MCF 10A (cell line): ENCODE measurements around the gene CSTPP1. TPM values are rescaled to one million over a fixed set of nuclear protein-coding genes. Genes with fewer than 3 reads are reported as not detected.

Experiments
- BruUV-seq: library from RNA; stranded (reverse); fragments of 400-500 nt; replicated peaks from 2 replicates; lab custom pipeline; 2021; lab: Mats Ljungman, UMichigan
- CTCF ChIA-PET: fragments of 300-600 bp; sonication (Branson Sonifier 250); formaldehyde crosslinking; extraction: SDS; loops from one replicate; lab custom pipeline; 2021; ENCODE audit warnings: antibody characterized with exemption, inconsistent platforms; lab: Yijun Ruan, JAX
- POLR2A ChIA-PET: fragments of 300-600, 350-650 bp; sonication (Branson Sonifier 250); formaldehyde crosslinking; extraction: SDS; loops from one replicate; lab custom pipeline; 2020; ENCODE audit warnings: antibody characterized with exemption, inconsistent platforms; lab: Yijun Ruan, JAX
- DNase-seq: peaks from one replicate; pipeline ENCODE4 v3.0.0-alpha.2; 2018; ENCODE audit not compliant: unreplicated experiment
- H3K27ac Mint-ChIP-seq: one replicate; pipeline ENCODE4 v1.8.0; 2022; ENCODE audit warnings: mild to moderate bottlenecking, low read depth, mixed read lengths; ENCODE audit not compliant: unreplicated experiment
- H3K27me3 Mint-ChIP-seq: one replicate; pipeline ENCODE4 v1.8.0; 2022; ENCODE audit warnings: mixed read lengths; ENCODE audit not compliant: insufficient read depth, unreplicated experiment
- H3K36me3 Mint-ChIP-seq: one replicate; pipeline ENCODE4 v1.8.0; 2022; ENCODE audit warnings: mild to moderate bottlenecking, moderate library complexity, mixed read lengths; ENCODE audit not compliant: insufficient read depth, unreplicated experiment
- H3K4me1 Mint-ChIP-seq: one replicate; pipeline ENCODE4 v1.8.0; 2022; ENCODE audit warnings: mixed read lengths; ENCODE audit not compliant: insufficient read depth, unreplicated experiment
- H3K4me3 Mint-ChIP-seq: one replicate; pipeline ENCODE4 v1.8.0; 2022; ENCODE audit warnings: mild to moderate bottlenecking, moderate library complexity, mixed read lengths; ENCODE audit not compliant: unreplicated experiment
- H3K9me3 Mint-ChIP-seq: one replicate; pipeline ENCODE4 v1.8.0; 2022; ENCODE audit warnings: mixed read lengths; ENCODE audit not compliant: unreplicated experiment
- intact Hi-C: fragments of 100-400 bp; cut with micrococcal nuclease; formaldehyde crosslinking; loops from 2 replicates; pipeline ENCODE4 v1.14.1; 2022
- total RNA-seq: library from RNA; stranded (reverse); gene quantifications from 2 replicates; pipeline ENCODE4 v1.2.3, GENCODE V29; 2022
- TF ChIP-seq, protein P1 (sequence below): fragments of 200-600 bp; IDR thresholded peaks from one replicate; pipeline ENCODE4 v1.8.0; 2022; ENCODE audit warnings: antibody characterized with exemption, mild to moderate bottlenecking; ENCODE audit not compliant: unreplicated experiment

CSTPP1 gene
- total RNA-seq, 1 experiment from 2014 or later = 19.2 TPM

DNA sequence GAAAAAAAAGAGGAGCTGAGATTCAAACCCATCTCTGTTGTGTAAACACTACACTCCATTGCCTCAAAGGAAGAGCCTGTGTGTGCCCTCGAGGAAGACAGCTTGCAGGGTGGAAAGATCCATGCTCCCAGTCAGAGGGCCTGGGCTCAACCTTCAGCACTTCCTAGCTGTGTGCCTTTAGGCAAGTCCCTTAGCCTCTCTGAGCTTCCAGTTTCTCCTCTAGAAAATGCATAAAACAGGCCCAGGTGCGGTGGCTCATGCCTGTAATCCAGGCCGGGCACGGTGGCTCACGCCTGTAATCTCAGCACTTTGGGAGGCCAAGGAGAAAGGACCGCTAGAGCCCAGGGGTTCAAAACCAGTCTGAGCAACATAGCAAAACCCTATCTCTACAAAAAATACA lies 244.7 kb downstream of the CSTPP1 start:
- intact Hi-C loops = no loop called here
- H3K4me3 Mint-ChIP-seq = no peak overlapping the region
- CTCF ChIA-PET = interaction anchor here (0.6 to 5.3 kb wide), 16 partner anchors 8 to 385 kb away, joined by 3 to 55 read pairs (median 4); partner anchors contain the start of genes ACP2 and DDB2
- POLR2A ChIA-PET = interaction anchor here (0.7 to 1.2 kb wide), 3 partner anchors 8 to 62 kb away, joined by 3 to 5 read pairs (median 4); no protein-coding TSS in a partner anchor
- peaks cover 38% of the 10 kb centered on the region for H3K36me3 Mint-ChIP-seq
- H3K9me3 Mint-ChIP-seq = no peaks in the 10 kb centered on the region
- TF ChIP-seq, protein P1, sequence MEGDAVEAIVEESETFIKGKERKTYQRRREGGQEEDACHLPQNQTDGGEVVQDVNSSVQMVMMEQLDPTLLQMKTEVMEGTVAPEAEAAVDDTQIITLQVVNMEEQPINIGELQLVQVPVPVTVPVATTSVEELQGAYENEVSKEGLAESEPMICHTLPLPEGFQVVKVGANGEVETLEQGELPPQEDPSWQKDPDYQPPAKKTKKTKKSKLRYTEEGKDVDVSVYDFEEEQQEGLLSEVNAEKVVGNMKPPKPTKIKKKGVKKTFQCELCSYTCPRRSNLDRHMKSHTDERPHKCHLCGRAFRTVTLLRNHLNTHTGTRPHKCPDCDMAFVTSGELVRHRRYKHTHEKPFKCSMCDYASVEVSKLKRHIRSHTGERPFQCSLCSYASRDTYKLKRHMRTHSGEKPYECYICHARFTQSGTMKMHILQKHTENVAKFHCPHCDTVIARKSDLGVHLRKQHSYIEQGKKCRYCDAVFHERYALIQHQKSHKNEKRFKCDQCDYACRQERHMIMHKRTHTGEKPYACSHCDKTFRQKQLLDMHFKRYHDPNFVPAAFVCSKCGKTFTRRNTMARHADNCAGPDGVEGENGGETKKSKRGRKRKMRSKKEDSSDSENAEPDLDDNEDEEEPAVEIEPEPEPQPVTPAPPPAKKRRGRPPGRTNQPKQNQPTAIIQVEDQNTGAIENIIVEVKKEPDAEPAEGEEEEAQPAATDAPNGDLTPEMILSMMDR = no peak
- BruUV-seq = no TSS peak
- H3K27me3 Mint-ChIP-seq = no peaks in the 10 kb centered on the region
- peaks cover 16% of the 10 kb centered on the region for H3K4me1 Mint-ChIP-seq
- DNase-seq = no peak
- H3K27ac Mint-ChIP-seq = no peak overlapping the region

DNA sequence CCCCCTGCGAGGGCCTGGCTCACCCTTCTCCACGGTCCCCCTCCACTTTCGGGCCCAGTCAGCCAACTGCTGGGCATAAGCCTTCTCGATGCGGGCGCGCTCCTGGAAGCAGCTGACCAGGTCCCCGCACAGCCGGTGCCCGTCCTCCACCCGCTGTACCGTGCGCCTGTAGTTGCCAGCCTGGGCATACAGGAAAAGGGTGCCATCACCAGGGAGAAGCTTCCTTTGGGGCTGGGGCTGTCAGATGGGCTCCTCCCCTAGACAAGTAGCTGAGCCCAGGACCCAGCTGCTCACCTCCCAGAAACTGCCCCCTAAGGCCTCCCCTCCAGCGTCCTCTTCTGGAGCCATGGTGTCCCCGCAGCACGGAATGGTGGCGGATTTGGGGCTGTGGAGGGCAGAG lies 245.8 kb downstream of the CSTPP1 start:
- Mint-ChIP-seq H3K27ac (no peak overlapping the region), H3K4me1 (peaks cover 12% of the 10 kb centered on the region), H3K4me3 (no peak overlapping the region), H3K9me3 (no peaks in the 10 kb centered on the region), H3K36me3 (peaks cover 32% of the 10 kb centered on the region), H3K27me3 (no peaks in the 10 kb centered on the region)
- no peak for DNase-seq
- no TSS peak for BruUV-seq
- TF ChIP-seq, protein P1 = no peak
- intact Hi-C loops = no loop called here
- ChIA-PET CTCF (interaction anchor here (1.4 to 1.9 kb wide), 3 partner anchors 19 to 77 kb away, joined by 5 to 7 read pairs (median 6); partner anchors contain the start of gene ACP2), POLR2A (interaction anchor here (1.0 to 1.2 kb wide), 2 partner anchors 32 to 55 kb away, joined by 3 to 5 read pairs; no protein-coding TSS in a partner anchor)

DNA sequence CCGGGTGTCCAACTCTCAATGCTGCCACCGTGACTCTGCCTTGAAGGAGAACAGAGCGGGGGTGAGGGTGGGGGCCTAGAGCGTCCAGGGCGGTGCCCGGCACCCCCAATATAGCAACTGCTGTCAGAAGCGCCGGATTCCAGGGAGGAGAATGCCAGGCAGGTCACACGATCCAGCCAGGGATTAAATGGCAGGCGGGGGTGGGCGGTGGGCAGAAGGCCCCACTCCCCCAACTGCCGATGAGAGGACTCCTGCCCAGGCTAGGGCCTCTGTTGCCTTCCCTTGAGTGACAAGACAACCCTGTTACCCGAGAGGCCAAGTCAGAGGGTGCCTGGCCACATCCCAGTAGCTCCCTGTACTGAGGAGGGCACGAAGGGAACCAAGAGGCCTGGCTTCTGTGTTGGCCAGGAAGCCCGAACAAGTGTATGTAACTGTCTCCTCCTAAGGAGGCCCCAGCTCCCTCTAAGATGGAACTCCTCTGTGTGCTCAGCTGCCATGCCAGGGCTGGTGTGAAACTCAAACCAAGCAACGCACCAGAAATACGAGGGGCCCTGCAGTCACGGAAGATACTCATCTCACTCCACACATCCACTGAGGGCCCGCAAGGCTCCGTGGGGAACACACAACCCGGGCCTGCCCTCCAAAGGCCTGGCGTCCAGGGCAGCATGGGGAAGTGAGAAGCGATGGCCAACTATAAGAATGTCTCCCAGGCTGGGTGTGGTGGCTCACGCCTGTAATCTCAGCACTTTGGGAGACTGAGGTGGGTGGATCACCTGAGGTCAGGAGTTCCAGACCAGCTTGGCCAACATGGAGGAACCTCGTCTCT lies 246.7 kb downstream of the CSTPP1 start:
- TF ChIP-seq, protein P1 = no peak
- Mint-ChIP-seq H3K9me3 (no peaks in the 10 kb centered on the region), H3K27ac (no peak overlapping the region), H3K27me3 (no peaks in the 10 kb centered on the region), H3K4me3 (peak overlapping the region; percentile 14), H3K4me1 (peaks cover 5% of the 10 kb centered on the region), H3K36me3 (peaks cover 25% of the 10 kb centered on the region)
- ChIA-PET CTCF (interaction anchor here (0.7 to 1.9 kb wide), 4 partner anchors 20 to 65 kb away, joined by 3 to 6 read pairs (median 4); partner anchors contain the start of genes ACP2 and DDB2), POLR2A (interaction anchor here (1.0 to 1.1 kb wide), 2 partner anchors 31 to 54 kb away, joined by 3 read pairs; no protein-coding TSS in a partner anchor)
- no TSS peak for BruUV-seq
- DNase-seq = no peak
- intact Hi-C loops = no loop called here

DNA sequence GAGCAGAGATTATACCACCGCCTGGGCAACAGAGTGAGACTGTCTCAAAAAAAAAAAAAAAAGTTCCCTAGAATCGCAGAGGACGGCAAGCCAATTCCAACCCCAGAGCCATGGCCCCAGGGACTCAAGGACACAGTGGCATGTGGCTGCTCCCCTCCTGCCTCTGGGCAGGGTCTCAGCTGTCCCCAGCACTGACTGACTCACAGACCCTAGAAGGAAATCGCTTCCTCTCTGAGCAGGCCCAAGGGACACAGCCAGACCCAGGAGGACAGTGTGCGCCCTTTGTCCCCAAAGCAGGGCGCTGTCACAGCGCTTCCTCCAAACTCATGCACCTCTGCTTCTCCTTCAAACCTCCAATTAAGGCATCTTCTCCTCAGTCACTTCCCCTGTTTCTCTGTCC lies 247.4 kb downstream of the CSTPP1 start:
- TSS peak; percentile 18 for BruUV-seq
- H3K27ac Mint-ChIP-seq = peak overlapping the region; percentile 51
- intact Hi-C loops = loop anchor here (2.0 kb wide), 1 partner anchor 31 kb away; the partner anchor contains the start of gene DDB2
- H3K4me1 Mint-ChIP-seq = peaks cover 6% of the 10 kb centered on the region
- H3K27me3 Mint-ChIP-seq = no peaks in the 10 kb centered on the region
- DNase-seq = no peak
- ChIA-PET CTCF (interaction anchor here (0.7 to 2.1 kb wide), 4 partner anchors 27 to 65 kb away, joined by 3 to 11 read pairs (median 6); partner anchors contain the start of genes ACP2 and DDB2), POLR2A (interaction anchor here (0.8 to 6.4 kb wide), 6 partner anchors 8 to 34 kb away, joined by 3 to 199 read pairs (median 6); partner anchors contain the start of genes ARFGAP2 and DDB2)
- peaks cover 21% of the 10 kb centered on the region for H3K36me3 Mint-ChIP-seq
- H3K9me3 Mint-ChIP-seq = no peaks in the 10 kb centered on the region
- TF ChIP-seq, protein P1 = no peak
- H3K4me3 Mint-ChIP-seq = no peak overlapping the region
